Stimulated activated CD4-positive, alpha-beta T cell treated with anti-CD3 and anti-CD28 coated beads, TNF-alpha, amount 100 ng/mL, for 48 hours (primary cell): ENCODE measurements around the gene ACP3.

ENCODE experiments used
- DNase-seq, 3 donors: peaks; one replicate each; pipeline ENCODE4 v3.0.0-alpha.2; 2020; ENCODE audit warnings: low read depth in 3 of 3

ACP3 gene

DNA sequence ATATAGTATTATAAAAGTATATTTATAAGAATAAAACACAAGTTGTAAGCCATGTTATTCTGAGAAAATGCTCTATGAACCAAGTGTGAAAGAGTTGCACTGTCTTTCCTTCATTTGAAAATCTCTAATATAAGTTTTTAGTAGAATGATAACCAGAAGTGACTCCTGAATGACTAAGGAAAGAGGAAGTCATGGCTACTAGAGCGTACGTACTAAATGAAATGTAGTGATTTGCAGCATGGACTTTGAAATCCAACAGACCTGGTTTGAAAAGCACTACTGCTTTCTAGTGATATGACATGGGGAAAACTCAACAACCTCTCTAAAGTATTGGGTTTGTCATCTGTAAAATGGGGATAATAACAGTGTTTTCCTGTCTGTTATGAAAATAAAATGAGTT, 89.8 kb downstream of the ACP3 start:
- no peak for DNase-seq
